Lower leg skin (tissue), 4 donors: ENCODE data around the gene RDM1. TPM values are rescaled to one million over a fixed set of nuclear protein-coding genes. Genes with fewer than 3 reads are reported as not detected.

Source experiments
- DNase-seq, 2 donors: peaks; one replicate each; pipeline ENCODE4 v3.0.0-alpha.2; 2019; ENCODE audit warnings: low spot score in 2 of 2
- H3K4me3 ChIP-seq: fragments of 200-600 bp; sonication (generic); 2 replicates; pipeline ENCODE4 v1.5.1; 2017; ENCODE audit warnings: mild to moderate bottlenecking, low read depth; ENCODE audit not compliant: poor library complexity, severe bottlenecking
- CTCF ChIP-seq, 3 donors: fragments of 450-650 bp; IDR thresholded peaks; one replicate each; pipeline ENCODE4 v1.5.1; 2016; ENCODE audit warnings: antibody characterized with exemption in 3 of 3, mild to moderate bottlenecking in 3 of 3, moderate library complexity in 2 of 3
- POLR2A ChIP-seq, 2 donors: fragments of 450-650 bp; IDR thresholded peaks; one replicate each; pipeline ENCODE4 v1.6.1; 2016 to 2017; ENCODE audit warnings: antibody characterized with exemption in 2 of 2, mild to moderate bottlenecking in 1 of 2, moderate library complexity in 1 of 2
- WGBS, 2 donors: methylation state at CpG; one replicate each; pipeline ENCODE4 v1.1.5; 2018; 5-methylcytosine and 5-hydroxymethylcytosine counted together
- intact Hi-C: fragments of 100-400 bp; cut with DNase I; formaldehyde crosslinking; loops from one replicate; pipeline ENCODE4 v1.15.0; 2023; ENCODE audit warnings: low total_unique reads
- total RNA-seq, 4 donors: library from RNA; depleted of rRNA; stranded (reverse); fragments of >200 nt; gene quantifications; one replicate each; pipeline ENCODE4 v1.1.0, GENCODE V29; 2016

RDM1 gene
- total RNA-seq, 4 donors from 2014 or later: not detected

- no peak for DNase-seq
- 94 to 97% methylated on average over 29 of the region's 29 CpGs for WGBS, 2 donors
- no peak for TF ChIP-seq POLR2A (IDR thresholded peaks at IDR 0.05)
- no peak for TF ChIP-seq CTCF (IDR thresholded peaks at IDR 0.05)
- intact Hi-C loops: no loop called here
- no peak overlapping the region for H3K4me3 ChIP-seq
These were observed 12.9 kb downstream of the RDM1 start for GRCh38 chr17:35917519-35918213.

GRCh38 chr17:35915153-35915964, 15.2 kb downstream of the RDM1 start:
- peak in 1 of 2 donors; percentile 76 for DNase-seq
- no peak for TF ChIP-seq CTCF (IDR thresholded peaks at IDR 0.05)
- TF ChIP-seq POLR2A (IDR thresholded peaks at IDR 0.05): no peak
- intact Hi-C loops: no loop called here
- no peak overlapping the region for H3K4me3 ChIP-seq
- WGBS, 2 donors: 84 to 100% methylated on average over 3 of the region's 3 CpGs

GRCh38 chr17:35914354-35914753, 16.2 kb downstream of the RDM1 start:
- TF ChIP-seq CTCF (IDR thresholded peaks at IDR 0.05): no peak
- no peak for TF ChIP-seq POLR2A (IDR thresholded peaks at IDR 0.05)
- intact Hi-C loops: no loop called here
- 89 to 100% methylated on average over 1 of the region's 1 CpG for WGBS, 2 donors
- DNase-seq: no peak
- H3K4me3 ChIP-seq: no peak overlapping the region

- no peak overlapping the region for H3K4me3 ChIP-seq
- 71 to 93% methylated on average over 4 of the region's 4 CpGs for WGBS, 2 donors
- DNase-seq: no peak
- TF ChIP-seq POLR2A (IDR thresholded peaks at IDR 0.05) (no peak), CTCF (IDR thresholded peaks at IDR 0.05) (no peak)
- intact Hi-C loops: no loop called here
These were observed 17.0 kb downstream of the RDM1 start for GRCh38 chr17:35913609-35914008.

GRCh38 chr17:35912942-35913341, 17.6 kb downstream of the RDM1 start:
- intact Hi-C loops: no loop called here
- no peak for TF ChIP-seq POLR2A (IDR thresholded peaks at IDR 0.05)
- TF ChIP-seq CTCF (IDR thresholded peaks at IDR 0.05): no peak
- DNase-seq: peak in 1 of 2 donors; percentile 28
- H3K4me3 ChIP-seq: no peak overlapping the region
- WGBS, 2 donors: 90 to 91% methylated on average over 2 of the region's 2 CpGs
